Left ventricle myocardium inferior (tissue), 1 donor: Measurements from ENCODE around the gene SELPLG. TPM values are rescaled to one million over a fixed set of nuclear protein-coding genes. Genes with fewer than 3 reads are reported as not detected.

Experiments
- DNase-seq: peaks from one replicate; pipeline ENCODE4 v3.0.0-alpha.2; 2020
- H3K27ac ChIP-seq: fragments of 200-600 bp; replicated peaks from 2 replicates; pipeline ENCODE4 v1.8.0; 2021
- H3K27me3 ChIP-seq: fragments of 200-600 bp; 2 replicates; pipeline ENCODE4 v1.8.0; 2021; ENCODE audit warnings: low read depth
- H3K36me3 ChIP-seq: fragments of 200-600 bp; 2 replicates; pipeline ENCODE4 v1.8.0; 2021
- H3K4me1 ChIP-seq: fragments of 200-600 bp; 2 replicates; pipeline ENCODE4 v1.8.0; 2021
- H3K4me3 ChIP-seq: fragments of 200-600 bp; 2 replicates; pipeline ENCODE4 v1.8.0; 2021; ENCODE audit warnings: mild to moderate bottlenecking, moderate library complexity
- H3K9me3 ChIP-seq: fragments of 200-600 bp; replicated peaks from 2 replicates; pipeline ENCODE4 v1.8.0; 2021
- CTCF ChIP-seq: fragments of 200-600 bp; IDR thresholded peaks from 2 replicates; pipeline ENCODE4 v1.8.0; 2021; ENCODE audit warnings: antibody characterized with exemption, mild to moderate bottlenecking, borderline replicate concordance
- intact Hi-C: fragments of 100-400 bp; cut with micrococcal nuclease; formaldehyde crosslinking; loops from one replicate; pipeline ENCODE4 v1.11.0; 2022
- total RNA-seq: library from RNA; stranded (reverse); fragmentation: NEBNext Ultra II Directional; extraction: Animal tissue kit (Norgen Biotek cat#: 25700); gene quantifications from one replicate; pipeline ENCODE4 v1.2.1, GENCODE V29; 2021
- donor health status: DM: no; HTN: yes; CAD: no; lungs with severe emphysema.

Gene SELPLG
- total RNA-seq, 1 donor from 2014 or later, result 3.4 TPM

- no peak overlapping the region for H3K4me3 ChIP-seq
- no peaks in the 10 kb centered on the region for H3K27me3 ChIP-seq
- no peak for TF ChIP-seq CTCF
- intact Hi-C loops, result loop anchor here (10.0 kb wide), 1 partner anchor 66 kb away; the partner anchor contains the start of gene CORO1C
- peaks cover 12% of the 10 kb centered on the region for H3K36me3 ChIP-seq
- H3K27ac ChIP-seq, result peak overlapping the region; percentile 86
- no peaks in the 10 kb centered on the region for H3K9me3 ChIP-seq
- DNase-seq, result no peak
- peaks cover 76% of the 10 kb centered on the region for H3K4me1 ChIP-seq
Observed at GRCh38 chr12:108668542-108668941, 34.8 kb upstream of the SELPLG start.

- no peaks in the 10 kb centered on the region for H3K9me3 ChIP-seq
- no peak for TF ChIP-seq CTCF
- peak overlapping the region; percentile 86 for H3K27ac ChIP-seq
- no peak for DNase-seq
- peaks cover 76% of the 10 kb centered on the region for H3K4me1 ChIP-seq
- intact Hi-C loops, result loop anchor here (10.0 kb wide), 1 partner anchor 67 kb away; the partner anchor contains the start of gene CORO1C
- H3K27me3 ChIP-seq, result no peaks in the 10 kb centered on the region
- H3K36me3 ChIP-seq, result peaks cover 10% of the 10 kb centered on the region
- no peak overlapping the region for H3K4me3 ChIP-seq
Observed at GRCh38 chr12:108668063-108668462, 34.4 kb upstream of the SELPLG start.

GRCh38 chr12:108667349-108667748 is 33.7 kb upstream of the SELPLG start:
- DNase-seq, result no peak
- H3K36me3 ChIP-seq, result peaks cover 5% of the 10 kb centered on the region
- peak overlapping the region; percentile 86 for H3K27ac ChIP-seq
- H3K4me3 ChIP-seq, result no peak overlapping the region
- no peak for TF ChIP-seq CTCF
- intact Hi-C loops, result loop anchor here (10.0 kb wide), 1 partner anchor 67 kb away; the partner anchor contains the start of gene CORO1C
- no peaks in the 10 kb centered on the region for H3K27me3 ChIP-seq
- peaks cover 76% of the 10 kb centered on the region for H3K4me1 ChIP-seq
- no peaks in the 10 kb centered on the region for H3K9me3 ChIP-seq

- DNase-seq, result peak; percentile 64
- peaks cover 6% of the 10 kb centered on the region for H3K36me3 ChIP-seq
- peak overlapping the region; percentile 86 for H3K27ac ChIP-seq
- peaks cover 74% of the 10 kb centered on the region for H3K4me1 ChIP-seq
- TF ChIP-seq CTCF, result no peak
- intact Hi-C loops, result loop anchor here (10.0 kb wide), 1 partner anchor 68 kb away; the partner anchor contains the start of gene CORO1C
- no peaks in the 10 kb centered on the region for H3K9me3 ChIP-seq
- H3K4me3 ChIP-seq, result no peak overlapping the region
- no peaks in the 10 kb centered on the region for H3K27me3 ChIP-seq
Observed at GRCh38 chr12:108666401-108666881, 32.7 kb upstream of the SELPLG start.

GRCh38 chr12:108665608-108666202 is 32.0 kb upstream of the SELPLG start:
- intact Hi-C loops, result loop anchor here (10.0 kb wide), 1 partner anchor 69 kb away; the partner anchor contains the start of gene CORO1C
- no peaks in the 10 kb centered on the region for H3K9me3 ChIP-seq
- peaks cover 69% of the 10 kb centered on the region for H3K4me1 ChIP-seq
- peak overlapping the region; percentile 86 for H3K27ac ChIP-seq
- no peak for DNase-seq
- H3K36me3 ChIP-seq, result peaks cover 7% of the 10 kb centered on the region
- no peak for TF ChIP-seq CTCF
- H3K27me3 ChIP-seq, result no peaks in the 10 kb centered on the region
- no peak overlapping the region for H3K4me3 ChIP-seq
